Activated CD8-positive, alpha-beta T cell treated with anti-CD3 and anti-CD28 coated beads for 36 hours (primary cell): ENCODE data around the gene AHCTF1. TPM values are rescaled to one million over a fixed set of nuclear protein-coding genes. Genes with fewer than 3 reads are reported as not detected.
A peak's percentile ranks its signal among the peaks of the same experiment; 100 is the strongest.

Experiments
- ATAC-seq: fragments of 200-7000 bp; cut with Tn5 transposase; one replicate; pipeline ENCODE4 v1.10.0; 2021; ENCODE audit warnings: mild to moderate bottlenecking, moderate library complexity
- CTCF ChIA-PET: fragments of 350-600 bp; sonication (Branson Sonifier 250); formaldehyde crosslinking; loops from one replicate; lab custom pipeline; 2021; ENCODE audit warnings: antibody characterized with exemption; lab: Charles Lee
- POLR2A ChIA-PET: fragments of 350-600 bp; sonication (Branson Sonifier 250); formaldehyde crosslinking; loops from one replicate; lab custom pipeline; 2021; ENCODE audit warnings: antibody characterized with exemption; lab: Charles Lee
- DNase-seq: peaks from one replicate; pipeline ENCODE4 v3.0.0-alpha.2; 2020
- H3K27ac Mint-ChIP-seq: one replicate; pipeline ENCODE4 v1.8.0; 2021; ENCODE audit warnings: mild to moderate bottlenecking, mixed read lengths
- H3K27me3 Mint-ChIP-seq: one replicate; pipeline ENCODE4 v1.8.0; 2021; ENCODE audit warnings: mixed read lengths
- H3K36me3 Mint-ChIP-seq: one replicate; pipeline ENCODE4 v1.8.0; 2021; ENCODE audit warnings: low read depth, mixed read lengths
- H3K4me1 Mint-ChIP-seq: one replicate; pipeline ENCODE4 v1.8.0; 2021; ENCODE audit warnings: low read depth, mixed read lengths
- H3K4me3 Mint-ChIP-seq: one replicate; pipeline ENCODE4 v1.8.0; 2021; ENCODE audit warnings: mild to moderate bottlenecking, moderate library complexity, mixed read lengths
- H3K9me3 Mint-ChIP-seq: one replicate; pipeline ENCODE4 v1.8.0; 2021; ENCODE audit warnings: mixed read lengths
- CTCF ChIP-seq: fragments of 200-600 bp; IDR thresholded peaks from one replicate; pipeline ENCODE4 v1.8.0; 2022; ENCODE audit warnings: antibody characterized with exemption, mild to moderate bottlenecking
- intact Hi-C: fragments of 100-400 bp; cut with micrococcal nuclease; formaldehyde crosslinking; loops from one replicate; pipeline ENCODE4 v1.10.0; 2022
- total RNA-seq, 2 experiments: library from RNA; stranded (reverse); gene quantifications; one replicate each; pipeline ENCODE4 v1.2.3, GENCODE V29; 2021

AHCTF1 gene
- total RNA-seq, 2 experiments from 2014 or later = 42.4 to 45.3 TPM

DNA sequence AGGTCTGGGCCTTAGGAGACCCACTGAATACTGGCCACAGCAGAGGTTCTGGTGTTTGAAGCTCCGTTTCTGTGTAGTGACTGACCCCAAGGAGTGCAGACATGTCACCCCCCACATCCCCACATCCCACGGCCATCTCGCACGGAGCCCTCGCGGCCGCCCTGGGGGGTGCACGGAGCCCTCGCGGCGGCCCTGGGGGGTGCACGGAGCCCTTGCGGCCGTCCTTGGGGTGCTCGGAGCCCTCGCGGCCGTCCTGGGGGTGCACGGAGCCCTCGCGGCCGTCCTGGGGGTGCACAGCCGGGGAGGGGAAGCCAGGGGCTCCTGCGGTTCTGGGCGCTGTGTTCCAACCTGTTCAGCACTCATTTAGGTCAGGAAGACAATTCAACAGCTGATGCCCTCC is 139.1 kb downstream of the AHCTF1 start:
- POLR2A ChIA-PET = no interaction called here

DNA sequence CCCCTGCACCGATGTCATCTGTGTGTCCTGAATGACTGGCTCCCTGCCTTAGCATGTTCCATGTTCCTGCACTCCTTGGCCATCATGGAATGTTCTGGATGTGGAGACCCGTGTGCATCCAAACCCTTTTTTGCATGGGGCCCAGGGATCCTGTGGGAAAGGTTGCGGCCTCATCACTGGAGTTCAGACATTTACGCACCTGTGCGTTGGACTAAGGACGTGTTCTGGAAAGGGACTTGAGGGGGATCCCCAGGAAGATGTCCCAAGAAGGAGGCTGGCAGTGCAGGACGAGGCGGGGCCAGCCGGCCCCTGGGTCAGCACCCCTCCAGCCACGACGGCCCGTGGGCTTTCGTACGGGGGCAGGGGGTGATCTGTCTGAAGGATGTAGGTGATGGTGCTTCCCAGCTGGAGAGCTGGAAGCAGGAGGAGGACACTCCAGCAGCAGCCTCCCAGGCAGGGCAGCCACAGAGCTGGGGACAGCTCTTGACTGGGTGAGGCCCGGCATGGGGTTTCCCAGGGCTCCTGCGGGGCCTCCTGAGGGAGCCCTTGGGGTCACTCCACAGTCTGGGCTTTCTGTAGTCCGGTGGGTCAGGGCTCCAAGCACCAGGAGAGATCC is 140.3 kb downstream of the AHCTF1 start:
- H3K4me3 Mint-ChIP-seq = no peak overlapping the region
- TF ChIP-seq CTCF = no peak
- CTCF ChIA-PET = no interaction called here
- intact Hi-C loops = no loop called here
- peaks cover 13% of the 10 kb centered on the region for H3K27me3 Mint-ChIP-seq
- DNase-seq (no peak), ATAC-seq (no peak)
- H3K9me3 Mint-ChIP-seq = no peaks in the 10 kb centered on the region
- no peaks in the 10 kb centered on the region for H3K36me3 Mint-ChIP-seq
- no peak overlapping the region for H3K27ac Mint-ChIP-seq
- POLR2A ChIA-PET = no interaction called here
- H3K4me1 Mint-ChIP-seq = peaks cover 3% of the 10 kb centered on the region

More for the DNA sequence above, 139.1 kb downstream of the AHCTF1 start:
- H3K4me1 Mint-ChIP-seq = peaks cover 3% of the 10 kb centered on the region
- TF ChIP-seq CTCF = no peak
- H3K36me3 Mint-ChIP-seq = no peaks in the 10 kb centered on the region
- CTCF ChIA-PET = no interaction called here
- intact Hi-C loops = no loop called here
- H3K27ac Mint-ChIP-seq = no peak overlapping the region
- ATAC-seq (no peak), DNase-seq (no peak)
- H3K9me3 Mint-ChIP-seq = no peaks in the 10 kb centered on the region
- no peak overlapping the region for H3K4me3 Mint-ChIP-seq
- peaks cover 13% of the 10 kb centered on the region for H3K27me3 Mint-ChIP-seq

DNA sequence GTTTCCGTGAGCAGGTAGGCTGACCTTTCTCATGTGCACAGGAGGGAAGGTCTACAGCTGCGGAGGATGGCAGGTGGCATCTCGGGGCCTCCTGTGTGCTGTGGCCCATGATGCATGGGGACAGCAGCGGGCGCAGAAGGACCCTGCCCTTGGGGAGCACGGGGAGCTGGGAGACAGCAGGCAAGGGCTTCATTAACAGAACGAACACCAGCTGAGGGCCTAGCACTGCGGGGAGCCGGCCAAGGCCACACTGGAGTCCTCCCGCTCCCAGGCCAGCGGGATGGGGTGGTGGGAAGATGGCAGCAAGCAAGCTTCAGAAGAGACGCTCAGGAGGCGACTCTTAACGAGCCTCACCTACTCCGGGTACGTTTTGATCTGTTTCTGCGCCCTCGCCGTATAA is 140.9 kb downstream of the AHCTF1 start:
- Mint-ChIP-seq H3K36me3 (no peaks in the 10 kb centered on the region), H3K27me3 (peaks cover 13% of the 10 kb centered on the region), H3K4me3 (no peak overlapping the region), H3K4me1 (peaks cover 3% of the 10 kb centered on the region), H3K9me3 (no peaks in the 10 kb centered on the region), H3K27ac (no peak overlapping the region)
- TF ChIP-seq CTCF = no peak
- POLR2A ChIA-PET = no interaction called here
- intact Hi-C loops = no loop called here
- ATAC-seq = no peak
- DNase-seq = no peak
- CTCF ChIA-PET = no interaction called here

DNA sequence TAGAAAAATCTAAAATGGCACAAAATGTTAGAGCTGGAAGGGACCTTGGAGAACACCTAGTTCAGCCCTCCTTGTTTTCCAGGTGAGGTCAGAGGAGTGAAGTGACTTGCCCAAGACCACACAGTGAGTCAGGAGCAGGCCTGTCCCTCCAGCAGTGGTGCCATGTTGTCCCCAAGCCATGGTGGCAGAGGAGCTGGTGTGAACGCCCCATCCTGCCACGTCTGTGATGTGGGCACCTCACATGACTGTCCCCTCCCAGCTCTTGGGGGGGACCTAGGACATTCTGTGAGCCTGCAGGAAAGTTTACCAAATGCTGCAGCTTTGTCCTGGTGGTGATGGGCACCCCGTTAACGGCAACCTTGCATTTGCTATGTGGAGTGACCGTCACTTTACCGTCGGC is 141.4 kb downstream of the AHCTF1 start:
- H3K27me3 Mint-ChIP-seq = peaks cover 13% of the 10 kb centered on the region
- peaks cover 4% of the 10 kb centered on the region for H3K4me1 Mint-ChIP-seq
- no peak for TF ChIP-seq CTCF
- ChIA-PET POLR2A (no interaction called here), CTCF (no interaction called here)
- H3K4me3 Mint-ChIP-seq = no peak overlapping the region
- H3K27ac Mint-ChIP-seq = no peak overlapping the region
- ATAC-seq (no peak), DNase-seq (no peak)
- no peaks in the 10 kb centered on the region for H3K36me3 Mint-ChIP-seq
- no peaks in the 10 kb centered on the region for H3K9me3 Mint-ChIP-seq
- intact Hi-C loops = no loop called here

DNA sequence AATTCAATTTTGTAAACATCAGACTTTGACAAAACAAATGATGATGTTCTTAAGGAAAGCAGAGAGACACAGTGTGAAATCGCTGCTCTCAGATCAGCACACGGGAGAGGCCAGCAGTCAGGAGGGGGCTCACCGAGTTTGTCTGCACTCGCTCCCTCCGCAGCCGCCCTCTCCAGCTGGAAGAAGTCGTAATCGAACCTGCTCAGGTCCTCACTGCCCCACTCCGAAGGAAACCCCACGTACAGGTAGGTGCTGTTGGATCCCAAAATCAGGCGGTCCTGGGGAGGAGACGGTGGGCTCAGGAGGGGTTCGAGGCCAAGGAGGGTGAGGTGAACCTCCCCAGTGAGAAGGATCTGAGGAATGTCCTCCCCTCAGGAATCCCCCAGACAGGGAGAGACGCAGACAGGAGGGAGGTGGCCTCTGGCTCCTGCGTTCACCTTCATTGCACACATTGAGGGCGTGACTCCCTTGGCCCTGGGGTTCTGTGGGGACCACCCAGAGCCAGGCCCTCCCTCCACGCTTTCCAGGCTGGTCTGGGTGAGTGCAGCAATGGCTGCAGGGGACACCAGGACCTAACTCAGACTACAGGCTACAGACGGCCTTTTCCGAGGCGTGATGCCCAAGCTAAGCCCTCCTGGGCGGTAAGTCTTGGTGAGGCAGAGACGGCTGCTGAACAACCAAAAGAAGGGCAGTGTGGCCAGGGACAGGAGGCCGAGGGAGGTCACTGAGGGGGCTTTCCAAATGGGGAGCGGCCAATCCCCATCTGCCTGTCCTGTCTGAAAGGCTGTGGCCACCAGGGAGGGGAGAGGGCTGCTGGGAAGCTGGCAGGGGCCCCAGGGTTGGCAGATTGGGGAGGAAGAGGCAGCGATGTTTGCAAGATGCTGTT is 142.1 kb downstream of the AHCTF1 start:
- intact Hi-C loops = no loop called here
- POLR2A ChIA-PET = no interaction called here
- H3K36me3 Mint-ChIP-seq = no peaks in the 10 kb centered on the region
- H3K4me1 Mint-ChIP-seq = peaks cover 9% of the 10 kb centered on the region
- H3K27ac Mint-ChIP-seq = no peak overlapping the region
- H3K27me3 Mint-ChIP-seq = peaks cover 13% of the 10 kb centered on the region
- ATAC-seq = no peak
- DNase-seq = no peak
- H3K4me3 Mint-ChIP-seq = peak overlapping the region; percentile 36
- H3K9me3 Mint-ChIP-seq = no peaks in the 10 kb centered on the region
- CTCF ChIA-PET = no interaction called here
- TF ChIP-seq CTCF = no peak
